ENCODE data around the gene ADGRV1. TPM values are rescaled to one million over a fixed set of nuclear protein-coding genes. Genes with fewer than 3 reads are reported as not detected.
A peak's percentile ranks its signal among the peaks of the same experiment; 100 is the strongest.
"Not testable (repeated sequence)": the region's sequence is repeated elsewhere in the genome, so short reads cannot be mapped to it uniquely, and the experiment has no call there.

Gene ADGRV1
- total and polyA plus RNA-seq, 9 of the 15 experiments (the other 6 are each of a cell fraction or from before 2014, with no cell fraction given) = 21.7 to 156 (median 58.2) TPM

- 78% methylated on average over 1 of the region's 3 CpGs for WGBS (ENCODE audit: insufficient coverage, low coverage, missing lambda C conversion rate)
- H3K9me3 ChIP-seq (replicated peaks; ENCODE audit: control insufficient read depth, insufficient read depth, low read depth, low read length); ATAC-seq; CTCF ChIA-PET (ENCODE audit: low intra/inter-chr PET ratio); H2AFZ ChIP-seq (ENCODE audit: low read depth, low read length); BruUV-seq (replicated peaks); H3K4me3 ChIP-seq; H4K20me1 ChIP-seq (replicated peaks; ENCODE audit: control insufficient read depth, insufficient read depth, low read length); intact Hi-C loops (cut with micrococcal nuclease); DNase-seq (ENCODE audit: extremely low read depth in 1 of 4, low spot score in 3 of 4); FAIRE-seq; H3K27ac ChIP-seq (ENCODE audit: extremely low read depth, low read depth, low read length); POLR2A ChIA-PET; H3K4me2 ChIP-seq (ENCODE audit: insufficient read depth, low read length); H3K9ac ChIP-seq (ENCODE audit: insufficient read depth in 1 of 2, low read depth in 2 of 2, low read length in 2 of 2); H3K4me1 ChIP-seq (replicated peaks in 1 of 2; ENCODE audit: control insufficient read depth in 2 of 2, insufficient read depth in 2 of 2, low read length in 2 of 2); H3K27me3 ChIP-seq (ENCODE audit: control insufficient read depth in 2 of 2, insufficient read depth in 2 of 2, low read length in 2 of 2); in situ Hi-C loops (cut with MboI); H3K79me2 ChIP-seq (ENCODE audit: control insufficient read depth, insufficient read depth, low read length); H3K9me1 ChIP-seq (ENCODE audit: control insufficient read depth, insufficient read depth, low read length): not testable (repeated sequence)
- TF ChIP-seq SPI1 (IDR thresholded peaks at IDR 0.05; ENCODE audit: borderline replicate concordance, low read depth, low read length) (peak; percentile 4; the same call in 1 of the 2 replicates), SMARCE1 (IDR thresholded peaks at IDR 0.05) (peak; percentile 51; the same call in 1 of the 2 replicates), SOX6 (IDR thresholded peaks at IDR 0.05) (peak; percentile 68; the same call in 1 of the 2 replicates)
- H3K36me3 ChIP-seq (ENCODE audit: control insufficient read depth, insufficient read depth, low read length) = peaks cover 64% of the 10 kb centered on the region
Measured at GRCh38 chr5:90687458-90687857, 128.9 kb downstream of the ADGRV1 start.

- Histone ChIP-seq H3K79me2 (ENCODE audit: control insufficient read depth, insufficient read depth, low read length) (no peaks in the 10 kb centered on the region; the same call in 2 of the 3 replicates), H2AFZ (ENCODE audit: low read depth, low read length) (no peak overlapping the region), H3K9me3 (replicated peaks; ENCODE audit: control insufficient read depth, insufficient read depth, low read depth, low read length) (peaks cover 2% of the 10 kb centered on the region; the same call in 1 of the 2 replicates), H4K20me1 (replicated peaks; ENCODE audit: control insufficient read depth, insufficient read depth, low read length) (no peaks in the 10 kb centered on the region), H3K27me3 (ENCODE audit: control insufficient read depth in 2 of 2, insufficient read depth in 2 of 2, low read length in 2 of 2) (no peaks in the 10 kb centered on the region), H3K4me2 (ENCODE audit: insufficient read depth, low read length) (no peak overlapping the region), H3K36me3 (ENCODE audit: control insufficient read depth, insufficient read depth, low read length) (peaks cover 58% of the 10 kb centered on the region), H3K4me3 (no peak overlapping the region), H3K4me1 (replicated peaks in 1 of 2; ENCODE audit: control insufficient read depth in 2 of 2, insufficient read depth in 2 of 2, low read length in 2 of 2) (no peaks in the 10 kb centered on the region), H3K9me1 (ENCODE audit: control insufficient read depth, insufficient read depth, low read length) (no peaks in the 10 kb centered on the region), H3K9ac (ENCODE audit: insufficient read depth in 1 of 2, low read depth in 2 of 2, low read length in 2 of 2) (no peak overlapping the region), H3K27ac (ENCODE audit: extremely low read depth, low read depth, low read length) (no peak overlapping the region)
- TF ChIP-seq ZNF280B (CRISPR knock-in tag; IDR thresholded peaks at IDR 0.05) (no peak), NFE2 (IDR thresholded peaks at IDR 0.05; ENCODE audit: low read depth) (no peak), CTCF (IDR thresholded peaks at IDR 0.05 in 2 of 3, conservative IDR thresholded peaks at IDR 0.05 in 1 of 3; ENCODE audit: insufficient read depth in 2 of 3, low read depth in 1 of 3, low read length in 3 of 3) (peak; percentile 15 to 30 (median 18); a peak in 2 of 6 replicates), HMBOX1 (IDR thresholded peaks at IDR 0.05) (peak; percentile 37; the same call in 1 of the 2 replicates), ZNF384 (IDR thresholded peaks at IDR 0.05; ENCODE audit: low read depth, low read length) (peak; percentile 60), ZNF780A (CRISPR knock-in tag; IDR thresholded peaks at IDR 0.05) (no peak), BRD4 (IDR thresholded peaks at IDR 0.05) (no peak), IRF9 (tag; IDR thresholded peaks at IDR 0.05) (no peak)
- WGBS (ENCODE audit: insufficient coverage, low coverage, missing lambda C conversion rate) = 86% methylated on average over 2 of the region's 2 CpGs
- ChIA-PET CTCF (ENCODE audit: low intra/inter-chr PET ratio) (no interaction called here), POLR2A (no interaction called here)
- DNase-seq (ENCODE audit: extremely low read depth in 1 of 4, low spot score in 3 of 4) (peak; percentile 20 to 37 (median 36)), ATAC-seq (peak; percentile 93), FAIRE-seq (no peak)
- intact Hi-C loops (cut with micrococcal nuclease) = no loop called here
- in situ Hi-C loops (cut with MboI) = no loop called here
- no TSS peak for BruUV-seq (replicated peaks)
Measured at GRCh38 chr5:90689064-90689463, 130.5 kb downstream of the ADGRV1 start.

Measured in K562 (cell line).